Liver (tissue), 9 donors: ENCODE data around the gene MAN2A2. TPM values are rescaled to one million over a fixed set of nuclear protein-coding genes. Genes with fewer than 3 reads are reported as not detected.

Experiments
- DNase-seq: peaks from one replicate; pipeline ENCODE4 v3.0.0-alpha.2; 2017; ENCODE audit warnings: low spot score
- H3K27ac ChIP-seq, 2 donors: one replicate each; pipeline ENCODE4 v1.7.0; 2013; ENCODE audit warnings: inconsistent platforms in 2 of 2, low read length in 2 of 2, control low read depth in 1 of 2, low read depth in 1 of 2, mild to moderate bottlenecking in 1 of 2
- H3K27me3 ChIP-seq, 4 donors: one replicate each; pipeline versions ENCODE4 v1.6.1 to v1.7.0; 2013; ENCODE audit warnings: low read length in 3 of 4, inconsistent platforms in 1 of 4, mild to moderate bottlenecking in 1 of 4, moderate library complexity in 1 of 4; ENCODE audit not compliant: control insufficient read depth in 4 of 4, insufficient read depth in 4 of 4
- H3K36me3 ChIP-seq, 4 donors: one replicate each; pipeline versions ENCODE4 v1.6.1 to v1.7.0; 2013; ENCODE audit warnings: low read length in 3 of 4, mild to moderate bottlenecking in 3 of 4, low read depth in 1 of 4, moderate library complexity in 1 of 4; ENCODE audit not compliant: control insufficient read depth in 4 of 4, insufficient read depth in 3 of 4
- H3K4me1 ChIP-seq, 4 donors: one replicate each; pipeline versions ENCODE4 v1.6.1 to v1.7.0; 2013; ENCODE audit warnings: low read length in 3 of 4, mild to moderate bottlenecking in 3 of 4, moderate library complexity in 1 of 4; ENCODE audit not compliant: control insufficient read depth in 4 of 4, insufficient read depth in 4 of 4
- H3K4me3 ChIP-seq, 3 donors: one replicate each; pipeline versions ENCODE4 v1.6.1 to v1.7.0; 2013; ENCODE audit warnings: low read length in 3 of 3, control low read depth in 1 of 3, low read depth in 1 of 3, mild to moderate bottlenecking in 1 of 3
- H3K9ac ChIP-seq, 2 donors: one replicate each; pipeline ENCODE4 v1.7.0; 2013; ENCODE audit warnings: low read length in 2 of 2, mild to moderate bottlenecking in 2 of 2, moderate library complexity in 2 of 2, control low read depth in 1 of 2, low read depth in 1 of 2
- H3K9me3 ChIP-seq, 4 donors: one replicate each; pipeline versions ENCODE4 v1.6.1 to v1.7.0; 2013; ENCODE audit warnings: low read length in 3 of 4; ENCODE audit not compliant: control insufficient read depth in 4 of 4
- ATF3 ChIP-seq: IDR thresholded peaks from 2 replicates; pipeline ENCODE4 v1.6.1; 2016; ENCODE audit warnings: antibody characterized with exemption
- CTCF ChIP-seq: fragments of 150-350 bp; IDR thresholded peaks from 2 replicates; pipeline ENCODE4 v1.5.1; 2017; ENCODE audit warnings: improper control_type of control experiment, low read depth, low read length; ENCODE audit not compliant: missing input control
- EGR1 ChIP-seq, 2 donors: IDR thresholded peaks; 2 replicates each; pipeline ENCODE4 v1.6.1; 2016 to 2018; ENCODE audit warnings: antibody characterized with exemption in 2 of 2, low read depth in 2 of 2
- FOXA1 ChIP-seq: IDR thresholded peaks from 2 replicates; pipeline ENCODE4 v1.6.1; 2016; ENCODE audit warnings: antibody characterized with exemption
- FOXA2 ChIP-seq: IDR thresholded peaks from 2 replicates; pipeline ENCODE4 v1.6.1; 2016; ENCODE audit warnings: antibody characterized with exemption
- GABPA ChIP-seq, 2 donors: IDR thresholded peaks in 1 of 2; conservative IDR thresholded peaks in 1 of 2; 2 replicates each; pipeline ENCODE4 v1.6.1; 2016; ENCODE audit warnings: antibody characterized with exemption in 2 of 2, mild to moderate bottlenecking in 1 of 2, moderate library complexity in 1 of 2
- HNF4A ChIP-seq, 2 donors: conservative IDR thresholded peaks; 2 replicates each; pipeline ENCODE4 v1.6.1; 2016; ENCODE audit warnings: antibody characterized with exemption in 2 of 2, mild to moderate bottlenecking in 2 of 2
- HNF4G ChIP-seq: IDR thresholded peaks from 2 replicates; pipeline ENCODE4 v1.6.1; 2016; ENCODE audit warnings: antibody characterized with exemption
- JUND ChIP-seq, 2 donors: IDR thresholded peaks; 2 replicates each; pipeline ENCODE4 v1.6.1; 2016; ENCODE audit warnings: antibody characterized with exemption in 2 of 2
- MAX ChIP-seq: IDR thresholded peaks from 2 replicates; pipeline ENCODE4 v1.6.1; 2016; ENCODE audit warnings: antibody characterized with exemption
- NR2F2 ChIP-seq: IDR thresholded peaks from 2 replicates; pipeline ENCODE4 v1.6.1; 2016; ENCODE audit warnings: antibody characterized with exemption
- RAD21 ChIP-seq, 2 donors: IDR thresholded peaks; 2 replicates each; pipeline ENCODE4 v1.6.1; 2016; ENCODE audit warnings: antibody characterized with exemption in 2 of 2, mild to moderate bottlenecking in 2 of 2
- REST ChIP-seq: IDR thresholded peaks from 2 replicates; pipeline ENCODE4 v1.6.1; 2016; ENCODE audit warnings: antibody characterized with exemption, mild to moderate bottlenecking
- RXRA ChIP-seq, 2 donors: IDR thresholded peaks; 2 replicates each; pipeline ENCODE4 v1.6.1; 2017 to 2018; ENCODE audit warnings: antibody characterized with exemption in 2 of 2, mild to moderate bottlenecking in 1 of 2
- SP1 ChIP-seq: IDR thresholded peaks from 2 replicates; pipeline ENCODE4 v1.6.1; 2018; ENCODE audit warnings: antibody characterized with exemption, mild to moderate bottlenecking
- TAF1 ChIP-seq: conservative IDR thresholded peaks from 2 replicates; pipeline ENCODE4 v1.6.1; 2016; ENCODE audit warnings: antibody characterized with exemption, mild to moderate bottlenecking
- YY1 ChIP-seq: IDR thresholded peaks from 2 replicates; pipeline ENCODE4 v1.6.1; 2016; ENCODE audit warnings: antibody characterized with exemption, mild to moderate bottlenecking
- ZBTB33 ChIP-seq: IDR thresholded peaks from 2 replicates; pipeline ENCODE4 v1.6.1; 2016; ENCODE audit warnings: antibody characterized with exemption
- WGBS: extraction: QIAGEN DNeasy Blood & Tissue Kit; methylation state at CpG from one replicate; pipeline ENCODE4 v1.1.7; 2013; 5-methylcytosine and 5-hydroxymethylcytosine counted together
- polyA plus RNA-seq, 2 donors: library from polyadenylated mRNA; stranded (reverse) in 1 of 2; unstranded in 1 of 2; fragments of 200-250 nt in 1 of 2; fragments of >200 nt in 1 of 2; fragmentation: Nextera tagmentation in 1 of 2; extraction: Ambion mirVana in 1 of 2; gene quantifications; one replicate each; pipeline versions ENCODE4 v1.2.1 to v1.2.3, GENCODE V29; 2013 to 2015
- total RNA-seq, 2 donors: library from RNA; depleted of rRNA; stranded (reverse); fragments of >200 nt; gene quantifications; one replicate each; pipeline ENCODE4 v1.2.3, GENCODE V29; 2014
- donor health status: healthy.
- donor health status: healthy.
- donor health status: healthy.
- donor health status: healthy.
- donor health status: healthy.

MAN2A2 gene
- total and polyA plus RNA-seq, 4 donors, result 17.3 to 111 (median 50.9) TPM

GRCh38 chr15:90918835-90919234 lies 15.7 kb downstream of the MAN2A2 start:
- Histone ChIP-seq H3K27me3 (no peaks in the 10 kb centered on the region), H3K27ac (no peak overlapping the region), H3K9ac (no peak overlapping the region), H3K36me3 (peaks cover 6 to 71% (median 50%) of the 10 kb centered on the region in 4 donors), H3K4me3 (no peak overlapping the region), H3K4me1 (no peaks in the 10 kb centered on the region), H3K9me3 (no peaks in the 10 kb centered on the region)
- 95% methylated on average over 6 of the region's 6 CpGs for WGBS
- no peak for DNase-seq
- no peak for TF ChIP-seq MAX
- TF ChIP-seq GABPA (IDR thresholded peaks at IDR 0.05 in 1 of 2, conservative IDR thresholded peaks at IDR 0.05 in 1 of 2), result no peak
- TF ChIP-seq RAD21 (IDR thresholded peaks at IDR 0.05), result no peak
- TF ChIP-seq RXRA (IDR thresholded peaks at IDR 0.05), result no peak
- no peak for TF ChIP-seq EGR1 (IDR thresholded peaks at IDR 0.05; ENCODE audit: low read depth in 2 of 2)
- TF ChIP-seq ZBTB33, result no peak
- TF ChIP-seq SP1, result no peak
- TF ChIP-seq FOXA2, result no peak
- TF ChIP-seq REST, result no peak
- no peak for TF ChIP-seq HNF4G
- no peak for TF ChIP-seq NR2F2

- Histone ChIP-seq H3K4me1 (no peaks in the 10 kb centered on the region), H3K9ac (no peak overlapping the region), H3K27ac (no peak overlapping the region), H3K27me3 (no peaks in the 10 kb centered on the region), H3K36me3 (peaks cover 5 to 45% (median 42%) of the 10 kb centered on the region in 4 donors), H3K9me3 (no peaks in the 10 kb centered on the region), H3K4me3 (no peak overlapping the region)
- 79% methylated on average over 4 of the region's 4 CpGs for WGBS
- DNase-seq, result no peak
- TF ChIP-seq YY1 (no peak), FOXA1 (no peak), JUND (IDR thresholded peaks at IDR 0.05) (no peak), EGR1 (IDR thresholded peaks at IDR 0.05; ENCODE audit: low read depth in 2 of 2) (no peak), FOXA2 (no peak), HNF4A (conservative IDR thresholded peaks at IDR 0.05) (no peak), SP1 (no peak), ATF3 (no peak), RAD21 (IDR thresholded peaks at IDR 0.05) (no peak), MAX (no peak), NR2F2 (no peak), ZBTB33 (no peak), CTCF (no peak), RXRA (IDR thresholded peaks at IDR 0.05) (no peak), REST (no peak), HNF4G (no peak), GABPA (IDR thresholded peaks at IDR 0.05 in 1 of 2, conservative IDR thresholded peaks at IDR 0.05 in 1 of 2) (no peak), TAF1 (no peak)
These were observed 18.8 kb downstream of the MAN2A2 start for GRCh38 chr15:90921887-90922286.
